Measurements from ENCODE around the gene CELF6.

- TF ChIP-seq CTCF (IDR thresholded peaks at IDR 0.05) (no peak), POLR2A (IDR thresholded peaks at IDR 0.05) (no peak)
Measured at GRCh38 chr15:72238586-72238985, 81.4 kb downstream of the CELF6 start.
